Measurements from ENCODE around the gene PLXND1.
"Not testable (repeated sequence)": the region's sequence is repeated elsewhere in the genome, so short reads cannot be mapped to it uniquely, and the experiment has no call there.

The PLXND1 gene

DNA sequence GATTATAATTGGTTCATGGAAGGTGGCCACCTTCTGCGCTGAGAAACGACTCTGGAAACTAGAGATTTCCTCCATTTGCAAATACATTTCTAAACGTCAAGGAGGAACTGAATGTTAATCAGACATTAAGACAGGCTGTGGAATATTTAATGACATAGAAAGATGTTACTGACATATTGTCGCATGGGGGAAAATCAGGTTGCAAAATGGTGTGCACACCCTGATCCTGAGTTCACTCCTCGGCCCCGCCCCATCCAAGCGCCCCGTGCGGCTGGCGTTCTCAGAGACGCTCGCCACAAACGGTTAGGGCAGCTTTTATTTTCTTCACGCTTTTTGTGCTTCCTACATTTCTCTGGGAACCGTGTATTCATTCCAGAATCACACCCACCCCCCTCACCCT lies 52.8 kb downstream of the PLXND1 start:
- Histone ChIP-seq H3K36me3 (ENCODE audit: control insufficient read depth, insufficient read depth, low read length) (no peaks in the 10 kb centered on the region), H3K4me1 (ENCODE audit: control insufficient read depth, insufficient read depth, low read length) (peaks cover 9% of the 10 kb centered on the region), H3K27me3 (ENCODE audit: control insufficient read depth, insufficient read depth, low read length) (no peaks in the 10 kb centered on the region), H3K4me3 (ENCODE audit: low read length) (no peak overlapping the region), H3K9me3 (ENCODE audit: control insufficient read depth, low read length) (no peaks in the 10 kb centered on the region), H3K9ac (ENCODE audit: low read length) (no peak overlapping the region)

- Histone ChIP-seq H3K9ac (ENCODE audit: low read length) (no peak overlapping the region), H3K9me3 (ENCODE audit: control insufficient read depth, low read length) (no peaks in the 10 kb centered on the region), H3K4me3 (ENCODE audit: low read length) (no peak overlapping the region), H3K36me3 (ENCODE audit: control insufficient read depth, insufficient read depth, low read length) (no peaks in the 10 kb centered on the region), H3K27me3 (ENCODE audit: control insufficient read depth, insufficient read depth, low read length) (no peaks in the 10 kb centered on the region), H3K4me1 (ENCODE audit: control insufficient read depth, insufficient read depth, low read length) (peaks cover 9% of the 10 kb centered on the region)
These were observed 53.3 kb downstream of the PLXND1 start for GRCh38 chr3:129553171-129553570.

DNA sequence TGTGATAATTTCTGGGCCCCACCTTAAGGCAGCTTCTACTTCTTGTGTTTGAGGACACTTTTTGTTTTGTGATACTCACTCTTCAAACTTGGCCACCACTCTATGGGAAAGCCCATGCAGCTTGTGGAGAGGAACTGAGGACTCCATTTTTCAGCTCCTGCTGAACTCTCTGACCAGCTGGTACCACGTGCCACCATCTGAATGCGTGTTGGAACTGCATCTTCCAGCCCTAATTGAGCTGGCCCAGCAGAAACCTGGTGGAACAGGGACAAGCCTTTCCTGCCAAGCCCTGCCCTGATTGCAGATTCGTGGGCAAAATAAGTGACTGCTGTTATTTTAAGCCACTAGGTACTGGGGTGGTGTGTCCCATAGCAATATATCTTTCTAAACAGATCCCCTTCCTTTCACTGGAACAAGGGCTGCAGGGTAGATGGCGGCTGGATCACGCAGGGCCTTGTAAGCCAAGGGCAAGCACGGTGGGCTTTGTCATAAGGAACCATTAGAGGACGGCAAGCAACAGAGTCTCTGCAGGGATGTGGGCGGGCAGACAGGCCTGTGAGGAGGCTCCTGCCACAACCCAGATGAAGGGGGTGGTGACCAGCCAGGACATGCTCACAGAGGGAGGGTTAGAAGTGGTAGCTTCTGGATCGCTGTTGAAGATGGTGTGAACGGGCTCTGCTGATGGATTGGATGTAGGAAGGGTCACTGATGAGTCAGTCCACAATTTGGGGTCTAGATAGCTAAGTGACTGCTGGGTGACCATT lies 54.0 kb downstream of the PLXND1 start:
- peaks cover 9% of the 10 kb centered on the region for H3K4me1 ChIP-seq (ENCODE audit: control insufficient read depth, insufficient read depth, low read length)
- H3K4me3 ChIP-seq (ENCODE audit: low read length) = no peak overlapping the region
- no peaks in the 10 kb centered on the region for H3K27me3 ChIP-seq (ENCODE audit: control insufficient read depth, insufficient read depth, low read length)
- no peak overlapping the region for H3K9ac ChIP-seq (ENCODE audit: low read length)
- H3K9me3 ChIP-seq (ENCODE audit: control insufficient read depth, low read length) = no peaks in the 10 kb centered on the region
- no peaks in the 10 kb centered on the region for H3K36me3 ChIP-seq (ENCODE audit: control insufficient read depth, insufficient read depth, low read length)

GRCh38 chr3:129549805-129550204 lies 56.7 kb downstream of the PLXND1 start:
- Histone ChIP-seq H3K4me3 (ENCODE audit: low read length) (no peak overlapping the region), H3K9ac (ENCODE audit: low read length) (no peak overlapping the region), H3K4me1 (ENCODE audit: control insufficient read depth, insufficient read depth, low read length) (peaks cover 9% of the 10 kb centered on the region), H3K27me3 (ENCODE audit: control insufficient read depth, insufficient read depth, low read length) (no peaks in the 10 kb centered on the region), H3K36me3 (ENCODE audit: control insufficient read depth, insufficient read depth, low read length) (no peaks in the 10 kb centered on the region), H3K9me3 (ENCODE audit: control insufficient read depth, low read length) (no peaks in the 10 kb centered on the region)

- peaks cover 9% of the 10 kb centered on the region for H3K4me1 ChIP-seq (ENCODE audit: control insufficient read depth, insufficient read depth, low read length)
- H3K36me3 ChIP-seq (ENCODE audit: control insufficient read depth, insufficient read depth, low read length) = no peaks in the 10 kb centered on the region
- H3K27me3 ChIP-seq (ENCODE audit: control insufficient read depth, insufficient read depth, low read length) = no peaks in the 10 kb centered on the region
- H3K9me3 ChIP-seq (ENCODE audit: control insufficient read depth, low read length) = no peaks in the 10 kb centered on the region
- no peak overlapping the region for H3K9ac ChIP-seq (ENCODE audit: low read length)
- no peak overlapping the region for H3K4me3 ChIP-seq (ENCODE audit: low read length)
These were observed 57.3 kb downstream of the PLXND1 start for GRCh38 chr3:129549006-129549800.

DNA sequence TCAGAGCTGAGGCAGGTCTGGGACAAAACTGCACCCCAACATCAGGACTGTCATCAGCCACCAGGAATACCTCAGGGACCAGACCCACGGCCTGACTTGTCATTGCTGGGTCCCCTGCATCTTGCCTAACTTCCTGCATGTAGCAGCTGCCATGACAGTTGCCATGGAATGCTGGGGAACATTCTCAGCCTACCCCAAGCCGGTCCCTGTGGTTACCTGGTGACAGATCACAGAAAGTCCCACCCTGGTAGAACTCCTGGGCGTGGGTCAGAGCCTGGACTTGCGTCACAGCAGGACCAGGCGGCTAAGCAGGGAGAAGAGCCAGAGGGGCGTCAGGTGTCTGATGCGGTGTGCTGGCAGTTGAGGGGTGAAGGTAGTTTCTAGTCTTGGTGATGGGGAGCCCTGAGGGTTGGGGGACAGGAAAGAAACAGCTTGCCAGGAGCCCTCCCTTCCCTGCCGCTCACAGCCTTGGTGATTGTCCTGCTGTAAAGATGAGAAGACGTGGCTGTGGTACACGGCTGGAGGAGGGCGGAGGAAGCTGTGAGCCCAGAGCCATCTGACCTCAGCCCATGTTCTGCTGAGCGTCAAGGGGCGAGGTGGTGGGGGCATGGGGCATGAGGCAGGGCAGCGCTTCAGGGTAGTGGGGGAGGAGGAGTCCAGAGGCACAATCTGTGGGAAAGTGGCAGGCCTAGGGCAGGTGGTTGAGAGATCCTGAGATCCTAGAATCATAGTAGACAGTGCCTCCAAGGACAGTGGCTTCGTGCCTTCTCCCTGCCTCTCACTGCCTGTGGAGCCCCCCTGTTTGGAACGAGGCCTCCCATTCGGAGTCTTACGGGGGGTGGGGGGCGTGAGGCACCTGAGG lies 58.1 kb downstream of the PLXND1 start:
- Histone ChIP-seq H3K4me3 (ENCODE audit: low read length) (no peak overlapping the region), H3K9ac (ENCODE audit: low read length) (no peak overlapping the region), H3K27me3 (ENCODE audit: control insufficient read depth, insufficient read depth, low read length) (no peaks in the 10 kb centered on the region)

GRCh38 chr3:129547241-129547640 lies 59.2 kb downstream of the PLXND1 start:
- H3K4me3 ChIP-seq (ENCODE audit: low read length) = no peak overlapping the region
- no peaks in the 10 kb centered on the region for H3K27me3 ChIP-seq (ENCODE audit: control insufficient read depth, insufficient read depth, low read length)
- no peaks in the 10 kb centered on the region for H3K4me1 ChIP-seq (ENCODE audit: control insufficient read depth, insufficient read depth, low read length)
- no peak overlapping the region for H3K9ac ChIP-seq (ENCODE audit: low read length)
- H3K36me3 ChIP-seq (ENCODE audit: control insufficient read depth, insufficient read depth, low read length) = no peaks in the 10 kb centered on the region
- no peaks in the 10 kb centered on the region for H3K9me3 ChIP-seq (ENCODE audit: control insufficient read depth, low read length)

More for the DNA sequence above, 58.1 kb downstream of the PLXND1 start:
- Histone ChIP-seq H3K9me3 (ENCODE audit: control insufficient read depth, low read length) (no peaks in the 10 kb centered on the region), H3K4me1 (ENCODE audit: control insufficient read depth, insufficient read depth, low read length) (peaks cover 2% of the 10 kb centered on the region), H3K36me3 (ENCODE audit: control insufficient read depth, insufficient read depth, low read length) (no peaks in the 10 kb centered on the region)

DNA sequence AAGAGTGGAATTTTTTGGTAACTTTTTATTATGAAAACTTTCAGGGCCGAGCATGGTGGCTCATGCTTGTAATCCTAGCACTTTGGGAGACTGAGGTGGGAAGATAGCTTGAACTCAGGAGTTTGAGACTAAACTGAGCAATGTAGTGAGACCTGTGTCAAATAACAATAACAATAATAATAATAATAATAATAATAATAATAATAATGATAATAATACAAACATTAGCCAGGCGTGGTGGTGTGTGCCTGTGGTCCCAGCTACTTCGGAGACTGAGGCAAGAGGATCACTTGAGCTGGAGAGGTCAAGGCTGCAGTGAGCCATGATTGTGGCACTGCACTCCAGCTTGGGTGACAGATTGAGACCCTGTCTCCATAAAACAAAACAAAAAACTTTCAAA lies 60.5 kb downstream of the PLXND1 start:
- H3K9ac ChIP-seq (ENCODE audit: low read length); H3K9me3 ChIP-seq (ENCODE audit: control insufficient read depth, low read length); H3K4me1 ChIP-seq (ENCODE audit: control insufficient read depth, insufficient read depth, low read length); H3K27me3 ChIP-seq (ENCODE audit: control insufficient read depth, insufficient read depth, low read length); H3K4me3 ChIP-seq (ENCODE audit: low read length); H3K36me3 ChIP-seq (ENCODE audit: control insufficient read depth, insufficient read depth, low read length): not testable (repeated sequence)

- no peaks in the 10 kb centered on the region for H3K36me3 ChIP-seq (ENCODE audit: control insufficient read depth, insufficient read depth, low read length)
- H3K9ac ChIP-seq (ENCODE audit: low read length) = no peak overlapping the region
- no peaks in the 10 kb centered on the region for H3K27me3 ChIP-seq (ENCODE audit: control insufficient read depth, insufficient read depth, low read length)
- no peaks in the 10 kb centered on the region for H3K4me1 ChIP-seq (ENCODE audit: control insufficient read depth, insufficient read depth, low read length)
- H3K9me3 ChIP-seq (ENCODE audit: control insufficient read depth, low read length) = no peaks in the 10 kb centered on the region
- H3K4me3 ChIP-seq (ENCODE audit: low read length) = no peak overlapping the region
These were observed 62.5 kb downstream of the PLXND1 start for GRCh38 chr3:129543999-129544398.

DNA sequence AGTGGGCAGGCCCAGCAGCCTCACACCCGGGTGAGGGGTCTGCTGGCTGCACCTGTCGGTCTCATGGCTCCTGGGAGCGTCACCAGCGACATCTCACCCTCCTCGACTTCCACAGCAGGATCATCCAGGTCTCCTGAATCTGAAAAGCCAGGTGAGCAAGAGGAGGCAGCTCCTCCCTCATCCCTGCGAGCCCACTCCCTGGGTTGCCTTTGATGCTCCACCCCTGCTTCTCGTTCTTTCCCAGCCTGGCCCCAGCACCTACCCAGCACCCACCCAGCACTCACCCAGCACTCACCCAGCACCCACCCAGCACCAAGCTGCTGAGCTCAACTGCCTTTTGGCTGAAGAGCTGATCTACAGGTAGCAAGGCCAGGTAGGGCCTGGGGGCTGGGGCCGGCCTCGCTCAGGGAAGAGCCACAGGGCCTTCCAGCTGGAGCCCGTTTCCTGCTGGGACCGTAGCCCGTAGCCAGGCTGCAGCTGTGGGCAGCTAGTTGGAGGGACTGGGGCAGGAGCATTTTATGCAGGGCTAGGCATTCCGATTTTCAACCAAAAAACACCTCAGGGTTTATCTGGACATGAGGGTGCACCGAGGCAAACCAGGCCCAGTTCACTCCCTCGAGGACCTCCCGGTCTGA lies 63.2 kb downstream of the PLXND1 start, which contains the start of gene H1-8:
Gene H1-8, plus strand, starts transcription at position 20 of the 635 bp plus-strand sequence. Its CDS starts 44 bp downstream, at position 64.
- Histone ChIP-seq H3K9ac (ENCODE audit: low read length) (no peak within 1 kb of the TSS), H3K27me3 (ENCODE audit: control insufficient read depth, insufficient read depth, low read length) (no peaks in the 10 kb centered on the region), H3K4me3 (ENCODE audit: low read length) (no peak within 1 kb of the TSS), H3K9me3 (ENCODE audit: control insufficient read depth, low read length) (no peaks in the 10 kb centered on the region), H3K4me1 (ENCODE audit: control insufficient read depth, insufficient read depth, low read length) (no peaks in the 10 kb centered on the region), H3K36me3 (ENCODE audit: control insufficient read depth, insufficient read depth, low read length) (no peaks in the 10 kb centered on the region)

- Histone ChIP-seq H3K9me3 (ENCODE audit: control insufficient read depth, low read length) (no peaks in the 10 kb centered on the region), H3K27me3 (ENCODE audit: control insufficient read depth, insufficient read depth, low read length) (no peaks in the 10 kb centered on the region), H3K4me3 (ENCODE audit: low read length) (no peak overlapping the region), H3K36me3 (ENCODE audit: control insufficient read depth, insufficient read depth, low read length) (no peaks in the 10 kb centered on the region), H3K4me1 (ENCODE audit: control insufficient read depth, insufficient read depth, low read length) (no peaks in the 10 kb centered on the region), H3K9ac (ENCODE audit: low read length) (no peak overlapping the region)
These were observed 63.7 kb downstream of the PLXND1 start for GRCh38 chr3:129542747-129543146.

Data from mucosa of stomach (tissue), 1 donor.